Body of pancreas (tissue), 4 donors: ENCODE results near the gene ATP8A2. TPM values are rescaled to one million over a fixed set of nuclear protein-coding genes. Genes with fewer than 3 reads are reported as not detected.
A peak's percentile ranks its signal among the peaks of the same experiment; 100 is the strongest.
"Not testable (repeated sequence)": the region's sequence is repeated elsewhere in the genome, so short reads cannot be mapped to it uniquely, and the experiment has no call there.

Experiments
- ATAC-seq: fragments of 150-250 bp; one replicate; pipeline ENCODE4 v1.9.1; 2016
- DNase-seq, 4 donors: peaks; one replicate each; pipeline ENCODE4 v3.0.0-alpha.2; 2019
- H3K27ac ChIP-seq, 4 donors: fragments of 200-600 bp; sonication (generic); 1 replicate in 3 of 4; 2 replicates in 1 of 4; pipeline versions ENCODE4 v1.5.1 to v1.6.1; 2016 to 2019; ENCODE audit warnings: mild to moderate bottlenecking in 1 of 4, mixed read lengths in 1 of 4, moderate library complexity in 1 of 4
- H3K27me3 ChIP-seq, 2 donors: fragments of 200-600 bp; sonication (generic); one replicate each; pipeline ENCODE4 v1.6.0; 2016; ENCODE audit warnings: mild to moderate bottlenecking in 1 of 2
- H3K36me3 ChIP-seq, 2 donors: fragments of 200-600 bp; sonication (generic); replicated peaks in 1 of 2; 2 replicates each; pipeline ENCODE4 v1.5.1; 2016; ENCODE audit warnings: low read depth in 2 of 2; ENCODE audit not compliant: insufficient read depth in 1 of 2
- H3K4me1 ChIP-seq: fragments of 200-600 bp; sonication (generic); one replicate; pipeline ENCODE4 v1.6.0; 2016
- H3K4me3 ChIP-seq, 2 donors: fragments of 200-600 bp; sonication (generic); 1 replicate in 1 of 2; 2 replicates in 1 of 2; pipeline ENCODE4 v1.5.1; 2016 to 2019
- H3K9me3 ChIP-seq, 3 donors: fragments of 200-600 bp; sonication (generic); 1 replicate in 2 of 3; 2 replicates in 1 of 3; pipeline ENCODE4 v1.5.1; 2016
- CTCF ChIP-seq, 7 experiments: fragments of 450-650 bp in 4 of 7; fragments of 200-600 bp in 3 of 7; sonication (generic) in 3 of 7; IDR thresholded peaks; one replicate each; pipeline ENCODE4 v1.5.1; 2016 to 2019; ENCODE audit warnings: antibody characterized with exemption in 7 of 7
- POLR2A ChIP-seq, 3 donors: fragments of 450-650 bp; IDR thresholded peaks; one replicate each; pipeline ENCODE4 v1.6.1; 2016; ENCODE audit warnings: antibody characterized with exemption in 3 of 3, mild to moderate bottlenecking in 2 of 3
- WGBS, 2 donors: methylation state at CpG; one replicate each; pipeline ENCODE4 v1.1.5; 2017; 5-methylcytosine and 5-hydroxymethylcytosine counted together
- intact Hi-C: fragments of 100-400 bp; cut with DNase I; formaldehyde crosslinking; loops from one replicate; pipeline ENCODE4 v1.15.1; 2023
- total RNA-seq, 2 donors: library from RNA; depleted of rRNA; stranded (reverse); fragments of >200 nt; gene quantifications; one replicate each; pipeline ENCODE4 v1.1.0, GENCODE V29; 2016

Gene ATP8A2
- total RNA-seq, 2 donors from 2014 or later: under 0.01 TPM; not detected in 1

GRCh38 chr13:26061947-26062346, 690.2 kb downstream of the ATP8A2 start:
- DNase-seq: no peak
- Histone ChIP-seq H3K9me3 (no peaks in the 10 kb centered on the region), H3K4me1 (no peaks in the 10 kb centered on the region), H3K27me3 (no peaks in the 10 kb centered on the region), H3K36me3 (no peaks in the 10 kb centered on the region), H3K4me3 (no peak overlapping the region), H3K27ac (no peak overlapping the region)
- intact Hi-C loops: no loop called here
- TF ChIP-seq CTCF (IDR thresholded peaks at IDR 0.05) (no peak), POLR2A (IDR thresholded peaks at IDR 0.05) (no peak)
- 70 to 80% methylated on average over 6 of the region's 6 CpGs for WGBS, 2 donors
- ATAC-seq: no peak

GRCh38 chr13:26062853-26063444, 691.2 kb downstream of the ATP8A2 start:
- H3K27me3 ChIP-seq: no peaks in the 10 kb centered on the region
- 33 to 38% methylated on average over 5 of the region's 5 CpGs for WGBS, 2 donors
- H3K36me3 ChIP-seq: no peaks in the 10 kb centered on the region
- intact Hi-C loops: no loop called here
- H3K9me3 ChIP-seq: no peaks in the 10 kb centered on the region
- DNase-seq (peak; percentile 25 to 55 (median 38)), ATAC-seq (peak; percentile 63)
- peak; percentile 24 to 83 (median 63) for TF ChIP-seq CTCF (IDR thresholded peaks at IDR 0.05)
- no peak for TF ChIP-seq POLR2A (IDR thresholded peaks at IDR 0.05)
- H3K27ac ChIP-seq: no peak overlapping the region
- no peaks in the 10 kb centered on the region for H3K4me1 ChIP-seq
- H3K4me3 ChIP-seq: no peak overlapping the region

GRCh38 chr13:26066492-26066891, 694.7 kb downstream of the ATP8A2 start:
- ATAC-seq, H3K9me3 ChIP-seq, H3K27me3 ChIP-seq, DNase-seq, H3K27ac ChIP-seq, H3K4me3 ChIP-seq, H3K36me3 ChIP-seq, H3K4me1 ChIP-seq, intact Hi-C loops: not testable (repeated sequence)
- WGBS, 2 donors: 64 to 65% methylated on average over 7 of the region's 7 CpGs

GRCh38 chr13:26067601-26068000, 695.8 kb downstream of the ATP8A2 start:
- no peaks in the 10 kb centered on the region for H3K36me3 ChIP-seq
- no peaks in the 10 kb centered on the region for H3K4me1 ChIP-seq
- no peaks in the 10 kb centered on the region for H3K27me3 ChIP-seq
- no peak overlapping the region for H3K4me3 ChIP-seq
- no peak overlapping the region for H3K27ac ChIP-seq
- no peaks in the 10 kb centered on the region for H3K9me3 ChIP-seq
- DNase-seq (no peak), ATAC-seq (no peak)
- intact Hi-C loops: no loop called here
- WGBS, 2 donors: 79 to 90% methylated on average over 3 of the region's 3 CpGs
- TF ChIP-seq CTCF (IDR thresholded peaks at IDR 0.05) (no peak), POLR2A (IDR thresholded peaks at IDR 0.05) (no peak)

GRCh38 chr13:26068372-26068771, 696.6 kb downstream of the ATP8A2 start:
- H3K9me3 ChIP-seq, H3K36me3 ChIP-seq, H3K4me1 ChIP-seq, H3K4me3 ChIP-seq, ATAC-seq, H3K27ac ChIP-seq, H3K27me3 ChIP-seq, intact Hi-C loops, DNase-seq: not testable (repeated sequence)
- WGBS, 2 donors: 88 to 98% methylated on average over 2 of the region's 2 CpGs

- WGBS, 2 donors: 63 to 64% methylated on average over 8 of the region's 8 CpGs
- DNase-seq, H3K36me3 ChIP-seq, H3K4me1 ChIP-seq, ATAC-seq, H3K27me3 ChIP-seq, H3K4me3 ChIP-seq, H3K9me3 ChIP-seq, H3K27ac ChIP-seq: not testable (repeated sequence)
- intact Hi-C loops: loop anchor here (5.0 kb wide), 1 partner anchor 497 kb away; no protein-coding TSS in a partner anchor
Measured at GRCh38 chr13:26069642-26070041, 697.9 kb downstream of the ATP8A2 start.
